DLD1 (cell line): ENCODE data around the gene HDAC4.
"Not testable (repeated sequence)": the region's sequence is repeated elsewhere in the genome, so short reads cannot be mapped to it uniquely, and the experiment has no call there.

Experiments used
- in situ Hi-C: cut with HindIII; loops from 2 replicates; pipeline ENCODE4 v1.10.0; 2017; ENCODE audit warnings: low sequenced_read_pairs

Gene HDAC4

DNA sequence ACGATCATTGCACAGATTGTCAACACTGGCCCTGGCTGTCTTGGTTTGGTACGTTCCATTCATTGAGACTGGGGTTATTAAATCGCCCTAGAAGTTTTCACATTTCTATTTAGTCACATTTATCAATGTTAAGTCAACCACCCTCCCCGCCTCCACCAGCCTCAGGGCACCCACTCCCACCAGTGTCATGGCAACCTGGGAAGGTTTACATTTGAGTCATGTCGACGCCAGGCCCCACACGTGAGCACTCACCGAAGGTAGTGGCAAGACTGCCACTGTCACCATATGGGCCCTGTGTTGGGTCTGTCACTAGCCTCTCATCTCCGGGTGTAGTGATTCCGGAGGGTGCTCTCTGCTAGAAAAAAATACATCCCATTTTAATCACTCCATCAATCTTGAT, 358.8 kb downstream of the HDAC4 start:
- in situ Hi-C loops = no loop called here

DNA sequence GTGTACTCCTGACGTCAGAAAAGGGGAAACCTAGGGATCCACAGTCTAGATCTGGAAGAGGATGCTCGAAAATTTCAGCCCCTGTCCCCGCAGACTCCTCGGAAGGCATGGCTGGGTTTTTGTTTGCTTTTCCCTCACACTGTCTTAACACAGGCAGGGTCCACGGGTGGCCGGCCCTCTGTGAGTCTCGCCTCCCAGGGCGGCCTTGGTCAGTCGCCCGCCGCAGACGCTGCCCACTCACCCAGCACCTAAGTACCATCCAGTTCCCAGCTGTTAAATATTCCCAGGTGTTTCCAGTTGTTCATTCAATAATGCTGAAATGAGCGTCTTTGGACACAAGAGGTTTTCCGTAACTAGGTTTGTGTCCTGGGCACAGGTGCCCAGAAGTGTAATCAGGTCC, 359.8 kb downstream of the HDAC4 start:
- in situ Hi-C loops = no loop called here

DNA sequence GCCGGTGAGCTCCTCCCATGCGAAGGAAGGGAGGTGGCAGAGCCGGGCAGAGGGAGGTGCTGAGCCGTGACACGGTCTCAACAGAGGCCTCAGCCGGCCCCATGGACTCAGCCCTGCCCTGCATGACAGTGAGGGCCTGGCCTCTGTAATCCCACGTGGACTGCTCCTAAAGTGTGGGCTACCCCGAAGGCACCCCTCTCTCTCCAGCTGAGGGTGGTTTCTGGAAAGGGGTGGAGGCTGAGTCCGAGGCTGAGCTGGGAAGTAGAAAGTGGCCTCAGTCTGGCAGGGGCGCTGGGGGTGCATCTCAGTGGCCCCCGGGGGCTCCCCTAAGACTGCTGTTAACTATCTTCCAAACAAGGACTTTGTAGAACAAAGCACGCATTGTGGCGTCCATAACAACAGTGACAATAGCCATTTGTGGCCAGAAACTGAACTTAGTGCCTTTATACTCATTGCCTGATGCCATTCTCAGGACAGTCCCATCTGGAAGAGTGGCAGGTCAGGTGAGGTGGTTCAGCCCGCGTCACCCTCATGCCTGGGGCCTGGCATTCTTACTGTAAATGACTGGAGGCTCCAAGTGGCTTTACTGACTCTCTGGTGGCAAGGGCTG, 360.6 kb downstream of the HDAC4 start:
- in situ Hi-C loops = no loop called here

DNA sequence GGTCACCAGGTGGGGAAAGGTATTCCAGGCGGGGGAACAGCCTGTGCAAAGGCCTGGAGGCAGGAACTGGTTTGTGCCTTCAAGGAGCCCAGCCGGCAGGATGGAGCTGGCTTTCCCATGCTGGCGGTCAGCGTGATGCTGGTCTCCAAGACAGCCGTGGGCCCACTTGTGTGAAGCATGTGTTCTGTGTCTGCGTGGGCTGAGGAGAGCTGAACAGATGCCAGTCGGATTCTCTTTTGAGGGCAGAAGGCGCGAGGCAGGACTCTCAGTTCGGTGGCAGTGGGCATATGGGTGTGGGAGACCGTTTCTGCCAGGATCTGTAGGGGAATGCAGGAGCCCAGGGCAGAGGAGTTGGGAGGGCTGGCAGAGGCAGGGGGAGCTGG, 361.4 kb downstream of the HDAC4 start:
- in situ Hi-C loops = no loop called here

DNA sequence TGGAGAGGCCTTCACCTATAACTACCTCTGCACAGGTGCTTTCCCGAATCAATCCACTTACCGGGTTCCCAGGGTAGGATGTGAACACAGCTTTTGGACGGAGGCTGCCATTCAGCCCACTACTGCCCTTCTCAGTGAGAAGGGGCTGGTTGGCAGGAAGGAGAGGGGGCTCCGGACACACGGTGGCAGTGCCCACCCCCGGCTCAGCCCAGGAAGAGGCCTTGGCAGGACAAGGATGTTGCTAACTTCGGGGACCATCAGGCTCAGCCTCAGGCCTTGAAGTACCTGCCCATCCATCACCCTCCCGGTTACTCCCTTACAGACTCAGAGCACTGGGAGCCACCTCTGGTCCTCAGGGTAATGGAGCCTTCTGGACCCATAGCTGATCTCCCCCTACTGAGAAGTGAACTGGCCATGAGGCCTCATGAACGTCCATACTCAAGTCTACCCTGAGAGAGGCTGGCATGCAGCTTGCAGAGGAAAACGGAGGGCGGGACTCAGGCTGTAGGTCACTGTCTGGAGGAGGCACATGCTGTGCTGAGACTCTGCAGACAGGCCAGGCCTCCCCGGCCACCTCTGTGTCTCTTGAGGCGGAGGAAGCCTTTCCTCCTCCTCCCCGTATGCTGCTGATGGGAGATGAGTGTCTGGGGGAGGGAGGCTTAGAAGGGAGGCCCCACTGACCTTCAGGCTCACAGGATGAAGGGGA, 361.9 kb downstream of the HDAC4 start:
- in situ Hi-C loops = no loop called here

DNA sequence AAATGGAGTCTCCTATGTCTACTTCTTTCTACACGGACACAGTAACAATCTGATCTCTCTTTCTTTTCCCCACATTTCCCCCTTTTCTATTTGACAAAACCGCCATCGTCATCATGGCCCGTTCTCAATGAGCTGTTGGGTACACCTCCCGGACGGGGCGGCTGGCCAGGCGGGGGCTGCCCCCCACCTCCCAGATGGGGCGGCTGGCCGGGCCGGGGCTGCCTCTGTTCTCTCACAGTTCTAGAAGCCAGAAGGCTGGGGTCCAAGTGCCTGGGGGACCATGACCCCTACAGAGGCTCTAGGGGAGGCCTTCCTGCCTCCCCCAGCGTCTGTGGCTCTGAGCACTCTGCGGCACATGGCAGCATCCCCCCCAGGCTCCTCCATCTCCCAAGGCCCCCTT, 362.5 kb downstream of the HDAC4 start:
- in situ Hi-C loops = not testable (repeated sequence)

DNA sequence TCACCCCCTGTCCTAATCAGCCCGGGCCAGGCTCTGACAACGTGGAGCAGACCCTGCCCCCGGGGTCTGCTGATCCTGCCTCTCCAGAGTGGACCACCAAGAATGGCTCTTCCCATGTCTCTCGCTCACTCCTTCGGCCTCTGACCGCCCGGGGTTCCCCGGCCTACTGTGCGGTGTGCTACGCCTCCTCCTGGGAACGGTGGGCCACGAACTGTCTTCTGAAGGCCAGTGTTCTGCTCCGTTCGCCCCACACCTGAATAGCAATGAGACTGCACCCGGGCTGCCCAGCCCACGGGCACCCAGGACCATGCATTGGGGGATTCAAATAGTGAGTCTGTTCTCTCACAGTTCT, 363.3 kb downstream of the HDAC4 start:
- in situ Hi-C loops = no loop called here

DNA sequence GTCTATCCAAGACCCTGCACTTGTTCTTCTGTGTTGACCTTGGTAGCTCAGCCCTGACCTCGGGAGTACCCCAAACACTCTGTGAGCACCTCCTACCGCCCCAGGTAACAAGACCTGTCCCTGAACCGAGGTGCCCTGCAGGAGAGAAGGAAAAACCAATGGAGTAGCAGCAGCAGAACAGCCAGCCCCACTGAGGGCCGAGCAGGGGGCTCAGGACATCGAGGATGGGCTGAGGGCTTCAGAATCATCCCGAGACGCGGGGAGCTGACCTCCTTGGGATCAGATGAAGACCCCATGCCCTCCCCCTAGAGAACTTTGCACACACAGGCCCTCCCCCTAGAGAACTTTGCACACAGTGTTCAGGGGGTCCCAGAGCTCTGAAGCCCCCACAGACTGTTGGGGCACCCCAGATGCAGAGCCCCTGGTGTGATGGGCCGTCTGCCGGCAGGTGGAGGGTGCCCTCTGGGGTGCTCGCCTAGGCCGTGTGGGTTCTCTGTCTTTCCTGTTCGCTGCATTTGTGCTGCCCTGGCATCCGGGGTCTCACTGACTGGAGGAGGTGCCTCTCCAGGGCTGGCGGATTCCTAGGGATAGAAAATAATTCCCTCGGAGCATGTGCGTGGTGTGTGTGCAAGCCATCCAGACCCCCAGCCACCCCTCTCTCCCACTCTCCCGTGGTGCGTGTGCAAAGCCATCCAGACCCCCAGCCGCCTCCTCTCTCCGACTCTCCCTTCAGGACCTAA, 363.8 kb downstream of the HDAC4 start:
- in situ Hi-C loops = no loop called here

DNA sequence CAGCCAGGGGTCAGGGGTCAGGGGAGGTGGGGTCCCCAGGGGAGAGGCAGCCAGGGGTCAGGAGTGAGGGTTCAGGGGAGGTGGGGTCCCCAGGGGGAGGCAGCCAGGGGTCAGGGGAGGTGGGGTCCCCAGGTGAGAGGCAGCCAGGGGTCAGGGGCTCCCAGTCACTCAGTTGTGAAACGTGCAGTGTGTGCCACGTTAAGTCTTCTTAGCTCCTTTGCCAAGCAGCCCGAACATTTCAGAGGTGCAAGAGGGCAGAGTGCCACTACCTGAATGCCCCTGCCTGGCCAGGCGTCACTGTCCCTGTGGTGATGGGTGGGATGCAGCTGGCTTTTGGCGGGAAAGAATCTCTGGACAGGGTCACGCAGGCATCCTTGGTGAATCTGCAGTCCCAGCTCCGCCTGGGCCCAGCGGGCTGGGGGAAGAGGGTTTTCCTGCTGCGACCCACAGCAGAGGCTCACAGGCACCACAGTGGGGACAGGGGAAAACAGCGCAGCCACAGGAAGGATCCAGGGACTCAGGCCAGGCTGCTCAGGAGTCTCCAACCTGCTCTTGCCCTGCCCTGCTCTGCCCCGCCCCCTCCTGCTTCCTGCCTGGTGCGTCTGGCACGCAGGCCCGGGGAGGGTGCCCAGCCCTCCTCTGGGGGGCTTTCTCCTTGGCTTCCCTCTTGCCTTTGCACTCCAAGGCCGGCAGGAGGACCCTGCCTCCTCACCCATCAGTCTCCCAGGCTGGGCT, 364.7 kb downstream of the HDAC4 start:
- in situ Hi-C loops = no loop called here

DNA sequence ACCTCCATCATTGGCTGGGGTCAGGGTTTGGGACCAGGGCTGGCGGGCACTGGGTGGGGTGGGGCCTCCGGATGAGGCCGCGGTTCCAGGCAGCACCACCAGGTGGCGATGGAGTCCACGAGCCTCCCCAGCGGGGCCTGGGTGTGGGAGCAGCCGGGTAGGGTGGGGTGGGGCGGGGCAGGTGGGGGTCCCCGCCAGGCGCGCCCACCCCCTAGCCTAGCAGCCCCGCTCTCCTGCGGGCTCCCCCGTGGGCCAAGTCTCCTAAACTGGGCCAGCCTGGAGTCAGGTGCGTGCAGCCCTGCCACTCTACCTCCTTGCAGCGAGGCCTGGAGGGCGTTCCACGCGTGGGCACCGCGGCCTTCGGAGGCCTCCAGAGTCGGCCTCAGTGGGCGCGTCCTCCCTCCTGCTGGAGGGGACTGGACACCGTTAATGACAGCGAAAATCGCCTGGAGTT, 365.4 kb downstream of the HDAC4 start:
- in situ Hi-C loops = no loop called here

DNA sequence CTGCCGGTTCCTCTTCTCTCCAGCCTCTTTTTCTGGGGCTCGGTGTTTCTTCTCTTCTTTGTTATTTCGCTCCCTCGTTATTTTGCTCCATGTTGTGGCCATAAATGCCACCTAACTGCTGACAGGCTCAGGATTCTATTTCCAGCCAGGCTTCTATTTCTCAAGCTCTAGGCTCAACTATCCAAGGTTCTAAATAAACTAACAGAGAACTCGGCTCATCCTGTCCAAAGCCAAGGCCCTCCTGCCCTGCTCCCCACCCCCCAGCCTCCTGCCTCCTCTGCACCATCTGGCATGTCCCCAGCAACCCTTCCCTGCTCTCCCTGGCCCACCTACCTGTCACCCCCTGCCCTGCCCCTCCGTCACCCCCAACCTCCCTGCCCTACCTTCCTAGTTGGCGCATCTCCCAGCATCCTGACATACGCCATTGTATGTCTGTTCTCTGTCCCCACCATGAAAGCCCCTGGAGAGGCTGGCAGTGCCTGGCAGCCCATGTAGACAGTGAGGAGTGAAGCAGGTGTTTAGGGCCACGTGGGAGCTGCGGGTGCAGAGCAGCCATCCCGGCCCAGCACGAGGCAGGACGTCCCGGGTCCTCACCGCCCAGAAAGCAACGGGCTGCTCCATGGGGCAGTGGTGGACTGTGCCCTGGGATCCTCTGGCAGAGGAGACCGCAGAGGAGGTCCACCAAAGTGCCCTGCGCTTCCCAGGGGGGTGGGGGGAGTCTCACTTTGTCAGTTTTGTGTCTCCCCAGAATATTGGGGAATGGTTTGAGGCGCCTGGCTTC, 366.1 kb downstream of the HDAC4 start:
- in situ Hi-C loops = no loop called here

DNA sequence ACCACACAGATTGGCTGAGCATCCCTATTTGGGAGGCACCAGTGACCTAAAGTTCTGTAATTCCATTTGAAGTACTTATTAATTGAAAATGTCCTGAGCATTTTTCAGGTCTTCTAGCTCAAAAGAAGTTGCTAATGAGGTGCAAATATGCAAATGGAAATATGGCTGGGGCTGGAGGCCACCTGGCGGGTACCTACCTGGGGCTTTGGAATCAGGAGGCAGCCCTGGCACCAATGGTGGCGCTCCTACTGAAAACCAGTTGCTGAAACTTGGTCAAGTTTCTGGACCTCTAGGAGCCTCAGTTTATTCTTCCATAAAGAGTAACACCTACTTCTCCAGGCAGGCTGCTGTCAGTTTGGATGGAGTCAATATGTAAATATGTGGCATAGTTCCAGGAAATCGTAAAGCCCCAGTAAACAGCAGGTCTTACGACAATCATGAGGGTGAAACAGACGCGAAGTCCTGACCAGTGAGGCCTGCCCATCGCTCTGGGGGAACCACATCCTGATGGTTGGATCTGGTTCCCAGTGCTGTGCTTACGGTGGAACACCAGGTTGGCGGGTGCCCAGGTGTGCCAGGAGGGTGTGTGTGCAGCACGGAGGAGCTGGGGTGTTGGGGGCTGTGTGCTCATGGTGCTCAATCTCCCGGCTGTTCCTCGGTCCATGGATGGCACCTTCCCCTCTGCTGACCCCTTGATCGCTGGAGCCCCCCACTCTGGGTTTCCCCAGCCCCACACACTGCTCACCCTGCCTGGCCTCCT, 366.8 kb downstream of the HDAC4 start:
- in situ Hi-C loops = no loop called here

DNA sequence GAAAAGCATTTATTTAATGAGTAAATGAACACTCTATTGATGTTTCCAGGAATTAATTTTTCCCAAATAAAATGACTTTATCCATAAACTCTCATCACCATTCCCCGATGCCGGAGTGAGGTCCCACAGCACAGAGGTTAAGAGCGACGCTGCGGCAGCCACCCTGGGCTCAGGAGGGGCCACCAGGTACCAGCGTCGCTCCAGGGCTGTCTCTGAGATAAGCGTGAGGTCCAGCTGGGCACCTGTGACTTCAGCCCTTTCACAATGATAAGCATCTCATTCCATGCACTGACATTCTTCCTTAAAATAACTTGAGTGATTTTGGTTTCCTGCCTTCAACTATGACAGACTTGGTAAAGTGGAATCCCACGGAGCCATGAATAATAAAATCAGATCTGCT, 370.9 kb downstream of the HDAC4 start:
- in situ Hi-C loops = no loop called here

DNA sequence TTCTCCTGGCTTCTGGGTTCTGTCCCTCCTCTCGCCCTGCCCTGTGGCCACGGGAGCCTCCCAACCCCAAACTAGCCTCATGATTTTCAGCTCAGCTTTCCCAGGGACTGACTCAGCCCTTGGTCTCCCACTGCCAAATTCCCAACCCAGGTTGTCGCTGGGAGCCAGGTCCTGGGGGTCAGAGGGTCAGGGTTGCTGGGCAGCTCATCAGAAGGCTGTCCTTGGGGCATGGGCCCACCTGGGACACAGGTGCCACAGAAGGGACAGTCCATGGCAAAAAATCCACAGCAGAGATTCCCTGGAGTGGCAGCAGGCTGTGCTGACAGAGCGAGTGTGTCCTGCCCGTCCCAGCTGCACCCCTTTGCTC, 372.6 kb downstream of the HDAC4 start:
- in situ Hi-C loops = no loop called here

DNA sequence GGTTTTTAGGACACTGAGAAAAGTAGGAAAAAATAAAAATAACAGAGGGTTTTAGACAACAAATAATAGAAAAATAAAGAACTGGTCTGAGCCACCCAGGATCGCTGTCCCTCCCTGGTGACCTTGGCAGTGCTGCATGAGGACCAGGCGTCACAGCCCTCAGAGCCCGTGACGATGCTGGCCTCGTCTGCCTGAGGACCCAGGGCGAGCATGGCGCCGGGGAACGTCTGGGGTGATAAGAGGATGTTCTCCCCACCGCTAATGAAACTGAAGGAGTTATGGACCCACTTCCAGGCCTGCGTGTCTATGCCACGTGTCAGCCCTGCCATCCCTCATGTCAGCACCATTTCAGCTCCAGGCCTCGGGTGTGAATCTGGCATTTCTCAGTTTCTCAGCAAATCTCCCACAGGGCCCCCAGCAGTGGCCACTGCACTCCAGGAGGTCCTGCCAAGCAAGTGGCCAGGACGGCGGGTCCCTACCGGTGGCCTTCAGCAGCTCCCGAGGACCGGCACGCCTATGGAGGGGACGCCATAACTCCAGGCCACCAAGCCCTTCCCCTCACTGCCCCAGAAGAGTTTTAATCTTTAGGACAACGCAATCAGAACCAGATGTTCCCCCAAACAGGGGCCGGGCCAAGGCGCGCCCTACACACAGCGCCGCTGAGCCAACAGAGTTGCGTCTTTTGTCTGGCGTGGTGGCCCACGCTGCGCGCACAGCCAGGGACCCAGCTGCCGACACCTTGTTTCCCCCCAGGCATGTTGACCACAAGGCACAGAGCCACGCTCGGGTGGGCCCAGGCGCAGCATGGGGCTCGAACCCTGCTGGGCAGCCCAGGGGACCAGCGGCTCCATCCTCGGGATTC, 373.2 kb downstream of the HDAC4 start:
- in situ Hi-C loops = no loop called here

DNA sequence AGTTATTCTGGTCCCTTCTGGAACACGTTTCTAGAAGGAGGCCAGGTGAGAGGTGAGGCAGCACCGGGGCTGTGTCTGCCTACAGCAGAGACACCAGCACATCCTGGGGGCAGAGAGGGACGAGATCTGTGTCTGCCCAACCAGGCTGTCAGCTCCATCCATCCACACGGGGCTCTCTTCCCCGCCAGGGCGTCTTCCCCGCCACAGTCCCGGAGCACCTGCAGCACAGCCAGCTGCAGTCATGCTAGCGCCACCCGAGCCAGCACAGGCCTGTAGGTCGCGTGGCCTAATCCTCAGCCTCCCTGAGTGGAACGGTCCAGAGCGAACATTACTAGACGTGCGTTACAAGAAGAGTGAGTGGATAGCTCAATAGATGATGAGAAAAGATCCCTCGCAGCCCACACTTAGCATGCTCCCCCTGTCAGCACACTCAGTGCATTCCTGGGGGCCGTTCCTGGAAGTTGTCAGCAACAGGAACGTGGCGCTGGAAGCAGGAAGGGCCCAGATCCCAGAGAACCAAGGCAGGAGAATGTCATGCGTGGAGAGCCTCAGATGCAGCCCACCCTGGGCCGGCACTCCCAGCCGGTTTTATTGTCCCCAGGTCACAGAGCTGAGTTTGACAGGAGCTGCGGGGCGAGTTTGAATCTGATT, 374.0 kb downstream of the HDAC4 start:
- in situ Hi-C loops = no loop called here

DNA sequence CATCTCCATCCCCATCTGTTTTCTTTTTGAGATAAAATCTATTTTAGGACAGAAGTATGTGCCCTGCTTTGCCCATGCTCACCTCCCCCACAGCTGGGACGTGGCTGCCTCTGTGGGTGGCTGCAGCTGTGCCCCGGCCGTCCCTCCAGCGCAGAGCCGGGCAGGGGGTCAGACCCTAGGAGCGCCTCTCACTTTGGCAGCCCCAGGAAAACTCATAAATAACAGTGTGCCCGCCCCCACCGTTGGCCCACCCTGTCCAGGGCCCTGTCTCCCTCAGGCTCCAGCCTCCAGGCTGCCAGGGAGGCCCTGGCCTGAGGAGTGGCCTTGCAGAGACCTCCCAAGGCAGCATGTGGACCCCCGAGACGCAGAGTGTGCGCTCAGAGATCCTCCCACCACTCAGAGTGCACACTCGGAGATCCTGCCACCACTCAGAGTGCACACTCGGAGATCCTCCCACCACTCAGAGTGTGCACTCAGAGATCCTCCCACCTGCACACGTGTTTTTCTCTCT, 374.8 kb downstream of the HDAC4 start:
- in situ Hi-C loops = no loop called here

DNA sequence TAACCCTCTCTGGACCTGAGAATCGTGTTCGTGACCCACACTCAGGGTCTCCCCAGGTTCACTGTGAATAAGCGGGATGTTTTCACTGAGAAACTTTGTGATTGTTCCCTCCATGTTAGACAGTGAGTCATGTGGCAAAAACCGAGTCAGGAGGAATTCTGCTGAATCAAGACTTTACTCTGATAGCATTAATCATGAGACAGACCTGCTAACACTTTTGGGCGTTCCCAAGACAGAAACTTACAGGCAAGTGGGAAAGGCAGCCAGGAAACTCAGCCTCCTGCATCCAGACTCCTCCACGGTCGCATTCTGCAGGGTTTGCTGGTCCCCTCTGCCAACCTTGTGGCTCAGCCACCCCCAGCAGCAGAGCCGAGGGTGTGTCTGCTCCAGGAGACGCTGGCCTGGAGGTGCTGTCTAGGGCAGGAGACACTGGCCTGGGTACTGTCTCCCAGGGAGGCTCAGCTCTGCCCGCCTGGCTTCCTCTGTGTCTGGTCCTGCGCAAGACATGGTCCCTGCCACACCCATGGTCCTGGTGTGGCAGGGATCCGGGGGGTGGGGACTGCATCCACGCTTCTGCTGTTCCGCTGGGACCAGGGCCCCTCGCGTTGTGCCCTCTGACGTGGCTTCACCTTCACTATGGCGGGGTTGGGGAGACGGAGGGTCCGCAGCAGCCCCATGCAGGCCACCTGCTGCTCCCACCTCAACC, 375.6 kb downstream of the HDAC4 start:
- in situ Hi-C loops = no loop called here
